BLaER1 (cell line): ENCODE data around the gene HS6ST3.

Source experiments
- H3K27ac ChIP-seq: shearing (Covaris generic); formaldehyde crosslinking; 2 replicates; pipeline ENCODE4 v1.8.1; 2022
- H3K27me3 ChIP-seq: shearing (Covaris generic); formaldehyde crosslinking; 2 replicates; pipeline ENCODE4 v1.8.1; 2022
- H3K36me3 ChIP-seq: shearing (Covaris generic); formaldehyde crosslinking; 2 replicates; pipeline ENCODE4 v1.8.1; 2022
- H3K4me1 ChIP-seq: shearing (Covaris generic); formaldehyde crosslinking; 2 replicates; pipeline ENCODE4 v1.8.1; 2022
- H3K4me2 ChIP-seq: shearing (Covaris generic); formaldehyde crosslinking; 2 replicates; pipeline ENCODE4 v1.8.1; 2022
- H3K4me3 ChIP-seq: shearing (Covaris generic); formaldehyde crosslinking; 2 replicates; pipeline ENCODE4 v1.8.1; 2022
- H3K9ac ChIP-seq: shearing (Covaris generic); formaldehyde crosslinking; 2 replicates; pipeline ENCODE4 v1.8.1; 2022
- H3K9me3 ChIP-seq: shearing (Covaris generic); formaldehyde crosslinking; 2 replicates; pipeline ENCODE4 v1.8.1; 2022
- H4K20me1 ChIP-seq: shearing (Covaris generic); formaldehyde crosslinking; 2 replicates; pipeline ENCODE4 v1.8.1; 2022
- Cebpa-rat ChIP-seq: shearing (Covaris generic); IDR thresholded peaks from 2 replicates; pipeline ENCODE4 v1.8.1; 2022

HS6ST3 gene

GRCh38 chr13:96652506-96652905, 562.6 kb downstream of the HS6ST3 start:
- H3K27ac ChIP-seq: no peak overlapping the region
- no peak for TF ChIP-seq Cebpa-rat
- no peak overlapping the region for H3K9ac ChIP-seq
- H3K36me3 ChIP-seq: no peaks in the 10 kb centered on the region
- H4K20me1 ChIP-seq: no peaks in the 10 kb centered on the region
- H3K4me3 ChIP-seq: no peak overlapping the region
- no peaks in the 10 kb centered on the region for H3K9me3 ChIP-seq
- no peaks in the 10 kb centered on the region for H3K4me1 ChIP-seq
- no peak overlapping the region for H3K4me2 ChIP-seq
- H3K27me3 ChIP-seq: no peaks in the 10 kb centered on the region

- Histone ChIP-seq H3K27me3 (no peaks in the 10 kb centered on the region), H4K20me1 (no peaks in the 10 kb centered on the region), H3K9me3 (peaks cover 19% of the 10 kb centered on the region), H3K4me3 (no peak overlapping the region), H3K36me3 (no peaks in the 10 kb centered on the region), H3K4me1 (no peaks in the 10 kb centered on the region), H3K4me2 (no peak overlapping the region), H3K9ac (no peak overlapping the region), H3K27ac (no peak overlapping the region)
- TF ChIP-seq Cebpa-rat: no peak
These were observed 571.7 kb downstream of the HS6ST3 start for GRCh38 chr13:96661612-96662011.

GRCh38 chr13:96662036-96662435, 572.1 kb downstream of the HS6ST3 start:
- Histone ChIP-seq H3K4me1 (no peaks in the 10 kb centered on the region), H3K9ac (no peak overlapping the region), H3K9me3 (peaks cover 19% of the 10 kb centered on the region), H3K4me3 (no peak overlapping the region), H3K27ac (no peak overlapping the region), H4K20me1 (no peaks in the 10 kb centered on the region), H3K4me2 (no peak overlapping the region), H3K36me3 (no peaks in the 10 kb centered on the region), H3K27me3 (no peaks in the 10 kb centered on the region)
- TF ChIP-seq Cebpa-rat: no peak

GRCh38 chr13:96667294-96668018, 577.5 kb downstream of the HS6ST3 start:
- H3K9me3 ChIP-seq: peaks cover 4% of the 10 kb centered on the region
- H4K20me1 ChIP-seq: no peaks in the 10 kb centered on the region
- no peak overlapping the region for H3K4me3 ChIP-seq
- TF ChIP-seq Cebpa-rat: no peak
- H3K4me2 ChIP-seq: no peak overlapping the region
- H3K4me1 ChIP-seq: no peaks in the 10 kb centered on the region
- H3K9ac ChIP-seq: no peak overlapping the region
- H3K27me3 ChIP-seq: no peaks in the 10 kb centered on the region
- H3K27ac ChIP-seq: no peak overlapping the region
- no peaks in the 10 kb centered on the region for H3K36me3 ChIP-seq

GRCh38 chr13:96671073-96671472, 581.2 kb downstream of the HS6ST3 start:
- no peak for TF ChIP-seq Cebpa-rat
- Histone ChIP-seq H3K9ac (no peak overlapping the region), H3K4me1 (no peaks in the 10 kb centered on the region), H3K9me3 (no peaks in the 10 kb centered on the region), H3K36me3 (no peaks in the 10 kb centered on the region), H3K27ac (no peak overlapping the region), H3K27me3 (no peaks in the 10 kb centered on the region), H3K4me2 (no peak overlapping the region), H3K4me3 (no peak overlapping the region), H4K20me1 (no peaks in the 10 kb centered on the region)

GRCh38 chr13:96672016-96672415, 582.1 kb downstream of the HS6ST3 start:
- no peak overlapping the region for H3K4me3 ChIP-seq
- H3K9me3 ChIP-seq: no peaks in the 10 kb centered on the region
- TF ChIP-seq Cebpa-rat: no peak
- no peaks in the 10 kb centered on the region for H3K4me1 ChIP-seq
- H4K20me1 ChIP-seq: no peaks in the 10 kb centered on the region
- H3K4me2 ChIP-seq: no peak overlapping the region
- H3K9ac ChIP-seq: no peak overlapping the region
- H3K27ac ChIP-seq: no peak overlapping the region
- no peaks in the 10 kb centered on the region for H3K27me3 ChIP-seq
- no peaks in the 10 kb centered on the region for H3K36me3 ChIP-seq

GRCh38 chr13:96673825-96674224, 583.9 kb downstream of the HS6ST3 start:
- no peaks in the 10 kb centered on the region for H3K9me3 ChIP-seq
- no peak overlapping the region for H3K9ac ChIP-seq
- H3K36me3 ChIP-seq: no peaks in the 10 kb centered on the region
- no peaks in the 10 kb centered on the region for H4K20me1 ChIP-seq
- no peak overlapping the region for H3K4me3 ChIP-seq
- no peak overlapping the region for H3K27ac ChIP-seq
- TF ChIP-seq Cebpa-rat: no peak
- H3K4me1 ChIP-seq: no peaks in the 10 kb centered on the region
- H3K27me3 ChIP-seq: no peaks in the 10 kb centered on the region
- H3K4me2 ChIP-seq: no peak overlapping the region

GRCh38 chr13:96677029-96677428, 587.1 kb downstream of the HS6ST3 start:
- H3K36me3 ChIP-seq: no peaks in the 10 kb centered on the region
- no peaks in the 10 kb centered on the region for H4K20me1 ChIP-seq
- H3K4me2 ChIP-seq: no peak overlapping the region

GRCh38 chr13:96678801-96679200, 588.9 kb downstream of the HS6ST3 start:
- Histone ChIP-seq H4K20me1 (no peaks in the 10 kb centered on the region), H3K4me1 (no peaks in the 10 kb centered on the region), H3K4me2 (no peak overlapping the region), H3K27ac (no peak overlapping the region), H3K36me3 (no peaks in the 10 kb centered on the region), H3K4me3 (no peak overlapping the region), H3K9ac (no peak overlapping the region), H3K9me3 (no peaks in the 10 kb centered on the region), H3K27me3 (no peaks in the 10 kb centered on the region)
- no peak for TF ChIP-seq Cebpa-rat

More at GRCh38 chr13:96677029-96677428, 587.1 kb downstream of the HS6ST3 start:
- no peak overlapping the region for H3K27ac ChIP-seq
- no peak overlapping the region for H3K4me3 ChIP-seq
- no peak for TF ChIP-seq Cebpa-rat
- H3K4me1 ChIP-seq: no peaks in the 10 kb centered on the region
- H3K27me3 ChIP-seq: no peaks in the 10 kb centered on the region
- H3K9ac ChIP-seq: no peak overlapping the region
- no peaks in the 10 kb centered on the region for H3K9me3 ChIP-seq

GRCh38 chr13:96680898-96681297, 591.0 kb downstream of the HS6ST3 start:
- H3K9ac ChIP-seq: no peak overlapping the region
- no peaks in the 10 kb centered on the region for H3K4me1 ChIP-seq
- no peaks in the 10 kb centered on the region for H4K20me1 ChIP-seq
- no peaks in the 10 kb centered on the region for H3K27me3 ChIP-seq
- H3K27ac ChIP-seq: no peak overlapping the region
- TF ChIP-seq Cebpa-rat: no peak
- H3K4me3 ChIP-seq: no peak overlapping the region
- no peaks in the 10 kb centered on the region for H3K9me3 ChIP-seq
- no peak overlapping the region for H3K4me2 ChIP-seq
- no peaks in the 10 kb centered on the region for H3K36me3 ChIP-seq

- TF ChIP-seq Cebpa-rat: no peak
- H3K4me2 ChIP-seq: no peak overlapping the region
- no peak overlapping the region for H3K9ac ChIP-seq
- no peaks in the 10 kb centered on the region for H3K27me3 ChIP-seq
- no peaks in the 10 kb centered on the region for H3K36me3 ChIP-seq
- no peaks in the 10 kb centered on the region for H3K4me1 ChIP-seq
- no peak overlapping the region for H3K27ac ChIP-seq
- no peak overlapping the region for H3K4me3 ChIP-seq
- H3K9me3 ChIP-seq: no peaks in the 10 kb centered on the region
- H4K20me1 ChIP-seq: no peaks in the 10 kb centered on the region
These were observed 591.9 kb downstream of the HS6ST3 start for GRCh38 chr13:96681766-96682165.
